NCI-H774 (cell line): ENCODE data around the gene ADRM1.

Experiments
- DNase-seq: peaks from one replicate; lab custom pipeline; 2025; lab: John Stamatoyannopoulos, UW

Gene ADRM1

GRCh38 chr20:62339647-62340062 lies 36.9 kb downstream of the ADRM1 start:
- DNase-seq: no peak

- peak; percentile 32 for DNase-seq
Measured at GRCh38 chr20:62342910-62343309, 40.1 kb downstream of the ADRM1 start.

- no peak for DNase-seq
Measured at GRCh38 chr20:62344092-62344491, 41.3 kb downstream of the ADRM1 start.

GRCh38 chr20:62344782-62345181 lies 42.0 kb downstream of the ADRM1 start:
- DNase-seq: no peak

- no peak for DNase-seq
Measured at GRCh38 chr20:62345681-62346370, 43.0 kb downstream of the ADRM1 start.

- no peak for DNase-seq
Measured at GRCh38 chr20:62346398-62347150, 43.8 kb downstream of the ADRM1 start.

- DNase-seq: no peak
Measured at GRCh38 chr20:62347151-62347404, 44.3 kb downstream of the ADRM1 start.

- no peak for DNase-seq
Measured at GRCh38 chr20:62347445-62347844, 44.6 kb downstream of the ADRM1 start.

GRCh38 chr20:62348604-62349003 lies 45.8 kb downstream of the ADRM1 start:
- no peak for DNase-seq

GRCh38 chr20:62349556-62350097 lies 46.8 kb downstream of the ADRM1 start:
- no peak for DNase-seq

GRCh38 chr20:62350098-62350628 lies 47.4 kb downstream of the ADRM1 start:
- no peak for DNase-seq

- no peak for DNase-seq
Measured at GRCh38 chr20:62350629-62351422, 48.0 kb downstream of the ADRM1 start.

- no peak for DNase-seq
Measured at GRCh38 chr20:62351469-62352401, 48.9 kb downstream of the ADRM1 start.

GRCh38 chr20:62352402-62353288 lies 49.8 kb downstream of the ADRM1 start:
- no peak for DNase-seq

- DNase-seq: no peak
Measured at GRCh38 chr20:62353289-62354030, 50.7 kb downstream of the ADRM1 start.

- no peak for DNase-seq
Measured at GRCh38 chr20:62354031-62354808, 51.4 kb downstream of the ADRM1 start.

GRCh38 chr20:62354811-62355341 lies 52.1 kb downstream of the ADRM1 start:
- DNase-seq: no peak

- no peak for DNase-seq
Measured at GRCh38 chr20:62355516-62355877, 52.7 kb downstream of the ADRM1 start.
